HEK293 (cell line): Measurements from ENCODE around the gene GAMT.

Experiments
- CTCF ChIA-PET: fragments of 350-600 bp; formaldehyde crosslinking; extraction: SDS; loops from one replicate; lab custom pipeline; 2021; ENCODE audit warnings: antibody characterized with exemption; lab: Yijun Ruan, JAX
- POLR2A ChIA-PET: fragments of 300-600 bp; formaldehyde crosslinking; extraction: SDS; loops from one replicate; lab custom pipeline; 2020; ENCODE audit warnings: antibody characterized with exemption, inconsistent platforms; lab: Yijun Ruan, JAX
- H3K27ac ChIP-seq: fragments of 200-500 bp; sonication (Bioruptor generic); 2 replicates; pipeline ENCODE4 v1.5.1; 2014; ENCODE audit warnings: low read depth, low read length, control low read depth, inconsistent platforms; ENCODE audit errors: extremely low read depth
- H3K36me3 ChIP-seq, 2 experiments: fragments of 200-500 bp in 1 of 2; sonication (Bioruptor generic) in 1 of 2; 1 replicate in 1 of 2; 2 replicates in 1 of 2; pipeline ENCODE4 v1.5.1; 2014 to 2017; ENCODE audit warnings: inconsistent platforms in 2 of 2, low read length in 2 of 2; ENCODE audit not compliant: control insufficient read depth in 2 of 2, insufficient read depth in 1 of 2
- H3K4me1 ChIP-seq: fragments of 200-500 bp; sonication (Bioruptor generic); 2 replicates; pipeline ENCODE4 v1.5.1; 2014; ENCODE audit warnings: mild to moderate bottlenecking, low read length, inconsistent platforms; ENCODE audit not compliant: control insufficient read depth, insufficient read depth
- H3K4me3 ChIP-seq: 2 replicates; pipeline ENCODE4 v1.5.1; 2011; ENCODE audit warnings: low read depth, mild to moderate bottlenecking, control low read depth, low read length, moderate library complexity
- H3K9me3 ChIP-seq: fragments of 200-500 bp; sonication (Bioruptor generic); 2 replicates; pipeline ENCODE4 v1.5.1; 2014; ENCODE audit warnings: low read depth, low read length, inconsistent platforms; ENCODE audit not compliant: control insufficient read depth, insufficient read depth
- BCL6B ChIP-seq: fragments of 450-650 bp; formaldehyde crosslinking; IDR thresholded peaks from 2 replicates; pipeline ENCODE4 v1.5.1; 2017; ENCODE audit warnings: missing biosample characterization, missing genetic modification characterization
- EGR2 ChIP-seq: fragments of 450-650 bp; formaldehyde crosslinking; IDR thresholded peaks from 2 replicates; pipeline ENCODE4 v1.5.1; 2016; ENCODE audit warnings: low read depth, missing biosample characterization, missing genetic modification characterization
- FEZF1 ChIP-seq: fragments of 450-650 bp; formaldehyde crosslinking; IDR thresholded peaks from 2 replicates; pipeline ENCODE4 v1.5.1; 2016; ENCODE audit warnings: missing biosample characterization, missing genetic modification characterization
- GLI2 ChIP-seq: fragments of 450-650 bp; formaldehyde crosslinking; IDR thresholded peaks from 2 replicates; pipeline ENCODE4; 2017; ENCODE audit warnings: missing biosample characterization, missing genetic modification characterization, low read depth, borderline replicate concordance
- INSM2 ChIP-seq: fragments of 450-650 bp; formaldehyde crosslinking; IDR thresholded peaks from 2 replicates; pipeline ENCODE4 v1.5.1; 2016; ENCODE audit warnings: missing biosample characterization, missing genetic modification characterization
- KLF16 ChIP-seq: fragments of 450-650 bp; formaldehyde crosslinking; IDR thresholded peaks from 2 replicates; pipeline ENCODE4 v1.5.1; 2017; ENCODE audit warnings: missing biosample characterization, missing genetic modification characterization
- KLF9 ChIP-seq: fragments of 450-650 bp; formaldehyde crosslinking; IDR thresholded peaks from 2 replicates; pipeline ENCODE4 v1.5.1; 2016; ENCODE audit warnings: missing biosample characterization, missing genetic modification characterization, low read depth
- OSR2 ChIP-seq: fragments of 450-650 bp; formaldehyde crosslinking; IDR thresholded peaks from 2 replicates; pipeline ENCODE4 v1.5.1; 2016; ENCODE audit warnings: missing biosample characterization, missing genetic modification characterization
- SP3 ChIP-seq: fragments of 450-650 bp; formaldehyde crosslinking; IDR thresholded peaks from 2 replicates; pipeline ENCODE4 v1.5.1; 2016; ENCODE audit warnings: missing biosample characterization, missing genetic modification characterization
- ZBTB49 ChIP-seq: fragments of 450-650 bp; formaldehyde crosslinking; IDR thresholded peaks from 2 replicates; pipeline ENCODE4 v1.5.1; 2016; ENCODE audit warnings: missing biosample characterization, missing genetic modification characterization, low read depth
- ZFP37 ChIP-seq: fragments of 450-650 bp; formaldehyde crosslinking; IDR thresholded peaks from 2 replicates; pipeline ENCODE4 v1.5.1; 2016; ENCODE audit warnings: missing biosample characterization, missing genetic modification characterization
- ZFP41 ChIP-seq: fragments of 450-650 bp; formaldehyde crosslinking; IDR thresholded peaks from 2 replicates; pipeline ENCODE4 v1.5.1; 2016; ENCODE audit warnings: missing biosample characterization, missing genetic modification characterization, borderline replicate concordance
- ZNF114 ChIP-seq: fragments of 450-650 bp; formaldehyde crosslinking; IDR thresholded peaks from 2 replicates; pipeline ENCODE4 v1.5.0; 2017; ENCODE audit warnings: missing biosample characterization, missing genetic modification characterization
- ZNF132 ChIP-seq: fragments of 450-650 bp; formaldehyde crosslinking; IDR thresholded peaks from 2 replicates; pipeline ENCODE4 v1.5.1; 2017; ENCODE audit warnings: missing biosample characterization, missing genetic modification characterization, borderline replicate concordance
- ZNF133 ChIP-seq: fragments of 450-650 bp; formaldehyde crosslinking; IDR thresholded peaks from 2 replicates; pipeline ENCODE4 v1.5.1; 2016; ENCODE audit warnings: missing biosample characterization, missing genetic modification characterization
- ZNF138 ChIP-seq: fragments of 450-650 bp; formaldehyde crosslinking; IDR thresholded peaks from 2 replicates; pipeline ENCODE4 v1.5.1; 2016; ENCODE audit warnings: missing biosample characterization, missing genetic modification characterization, borderline replicate concordance
- ZNF2 ChIP-seq: fragments of 450-650 bp; formaldehyde crosslinking; IDR thresholded peaks from 2 replicates; pipeline ENCODE4 v1.5.1; 2016; ENCODE audit warnings: missing biosample characterization, missing genetic modification characterization
- ZNF335 ChIP-seq: fragments of 450-650 bp; formaldehyde crosslinking; conservative IDR thresholded peaks from 2 replicates; pipeline ENCODE4 v1.5.1; 2016; ENCODE audit warnings: missing biosample characterization, missing genetic modification characterization
- ZNF433 ChIP-seq: fragments of 450-650 bp; formaldehyde crosslinking; IDR thresholded peaks from 2 replicates; pipeline ENCODE4 v1.5.1; 2016; ENCODE audit warnings: missing biosample characterization, missing genetic modification characterization, low read depth
- ZNF571 ChIP-seq: fragments of 450-650 bp; formaldehyde crosslinking; IDR thresholded peaks from 2 replicates; pipeline ENCODE4 v1.5.0; 2017; ENCODE audit warnings: missing biosample characterization, missing genetic modification characterization
- ZNF585B ChIP-seq: fragments of 450-650 bp; formaldehyde crosslinking; IDR thresholded peaks from 2 replicates; pipeline ENCODE4 v1.5.1; 2016; ENCODE audit warnings: missing biosample characterization, missing genetic modification characterization
- ZNF639 ChIP-seq: fragments of 450-650 bp; formaldehyde crosslinking; IDR thresholded peaks from 2 replicates; pipeline ENCODE4 v1.5.1; 2016; ENCODE audit warnings: missing biosample characterization, missing genetic modification characterization
- ZNF776 ChIP-seq: fragments of 450-650 bp; formaldehyde crosslinking; IDR thresholded peaks from 2 replicates; pipeline ENCODE4 v1.5.0; 2017; ENCODE audit warnings: missing biosample characterization, missing genetic modification characterization, borderline replicate concordance
- ZNF777 ChIP-seq: fragments of 450-650 bp; formaldehyde crosslinking; IDR thresholded peaks from 2 replicates; pipeline ENCODE4 v1.5.1; 2017; ENCODE audit warnings: missing biosample characterization, missing genetic modification characterization, borderline replicate concordance
- TF ChIP-seq, protein P1 (sequence below): fragments of 450-650 bp; formaldehyde crosslinking; IDR thresholded peaks from 2 replicates; pipeline ENCODE4 v1.5.1; 2016; ENCODE audit warnings: missing biosample characterization, missing genetic modification characterization
- TF ChIP-seq, protein P2 (sequence below): fragments of 450-650 bp; formaldehyde crosslinking; IDR thresholded peaks from 2 replicates; pipeline ENCODE4 v1.5.1; 2017; ENCODE audit warnings: missing biosample characterization, missing genetic modification characterization

Gene GAMT

DNA sequence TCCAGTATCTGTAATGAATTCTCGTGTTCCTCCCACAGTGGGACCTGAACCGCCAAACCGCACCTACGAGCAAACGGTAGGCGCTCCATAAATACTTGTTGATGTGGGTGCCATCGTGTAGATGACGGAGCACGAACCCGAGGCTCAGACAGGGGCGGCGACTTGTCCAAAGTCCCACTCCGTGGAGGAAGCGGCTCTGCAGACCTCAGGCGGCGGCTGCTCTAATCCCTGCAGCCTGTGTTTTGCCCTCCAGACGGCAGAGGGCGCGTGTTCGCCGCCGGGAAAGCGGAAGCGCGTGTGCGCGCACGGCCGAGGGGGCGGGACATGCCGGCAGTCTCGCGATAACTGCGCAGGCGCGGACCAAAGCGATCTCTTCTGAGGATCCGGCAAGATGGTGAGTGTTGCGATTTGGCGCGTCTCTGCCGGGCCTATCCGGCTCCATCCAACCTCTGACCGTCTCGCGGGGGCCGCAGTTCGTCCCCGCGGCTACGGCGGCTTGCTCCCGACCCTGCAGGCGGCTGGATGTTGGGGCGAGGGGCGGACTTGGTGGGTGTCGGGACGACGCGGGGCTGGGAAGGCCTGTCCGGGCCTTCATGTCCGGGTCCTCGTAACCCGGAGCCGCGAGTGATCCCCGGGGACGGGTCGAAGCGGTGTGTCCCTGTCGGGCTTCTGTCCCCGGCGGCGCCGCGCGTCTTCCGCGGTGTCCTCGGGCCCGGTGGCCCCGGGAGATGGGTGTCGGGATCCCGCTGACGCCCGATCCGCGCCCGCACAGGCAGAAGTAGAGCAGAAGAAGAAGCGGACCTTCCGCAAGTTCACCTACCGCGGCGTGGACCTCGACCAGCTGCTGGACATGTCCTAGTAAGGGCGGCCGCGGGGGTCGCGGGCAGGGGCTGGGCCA lies 36.9 kb upstream of the GAMT start, which contains the start of gene RPS15:
Gene RPS15, plus strand, starts transcription at position 362 of the 898 bp plus-strand sequence. Its CDS starts 30 bp downstream, at position 392.
- H3K9me3 ChIP-seq: no peaks in the 10 kb centered on the region
- H3K27ac ChIP-seq: peak within 1 kb of the TSS; percentile 100
- ChIA-PET CTCF (interaction anchor here (1.0 to 1.3 kb wide), 2 partner anchors 13 to 180 kb away, joined by 3 to 4 read pairs; no protein-coding TSS in a partner anchor), POLR2A (interaction anchor here (0.6 to 1.8 kb wide), 3 partner anchors 26 to 169 kb away, joined by 3 to 7 read pairs (median 3); partner anchors contain the start of gene CIRBP)
- peak within 1 kb of the TSS; percentile 92 for H3K4me3 ChIP-seq
- peaks cover 14% of the 10 kb centered on the region for H3K4me1 ChIP-seq
- H3K36me3 ChIP-seq: peaks cover 15 to 60% of the 10 kb centered on the region in 2 experiments; a peak in 2 of 3 replicates
- TF ChIP-seq KLF16 (tag by site-specific recombination) (peak; percentile 97), ZNF585B (no peak), BCL6B (tag by site-specific recombination) (no peak), ZNF777 (no peak; the same call in 1 of the 2 replicates), ZBTB49 (tag by site-specific recombination) (no peak), ZFP41 (tag by site-specific recombination) (peak; percentile 70; the same call in 1 of the 2 replicates), ZNF433 (tag by site-specific recombination) (no peak), ZNF571 (tag by site-specific recombination) (no peak), ZNF133 (tag by site-specific recombination) (no peak), FEZF1 (no peak), ZNF138 (tag by site-specific recombination) (0 out of 2 replicates have a peak, but pooled peaks have one; percentile 24), ZNF776 (no peak), ZNF2 (peak; percentile 97), ZNF132 (tag by site-specific recombination) (no peak), ZNF639 (tag by site-specific recombination) (peak; percentile 94), GLI2 (tag by site-specific recombination) (no peak), EGR2 (peak; percentile 88), INSM2 (tag by site-specific recombination) (peak; percentile 88), ZNF335 (tag by site-specific recombination) (peak; percentile 44), ZFP37 (tag by site-specific recombination) (peak; percentile 94; the same call in 1 of the 2 replicates), KLF9 (tag by site-specific recombination) (peak; percentile 90), SP3 (tag by site-specific recombination) (peak; percentile 96), ZNF114 (tag by site-specific recombination) (no peak), OSR2 (no peak)
- TF ChIP-seq, protein P1, sequence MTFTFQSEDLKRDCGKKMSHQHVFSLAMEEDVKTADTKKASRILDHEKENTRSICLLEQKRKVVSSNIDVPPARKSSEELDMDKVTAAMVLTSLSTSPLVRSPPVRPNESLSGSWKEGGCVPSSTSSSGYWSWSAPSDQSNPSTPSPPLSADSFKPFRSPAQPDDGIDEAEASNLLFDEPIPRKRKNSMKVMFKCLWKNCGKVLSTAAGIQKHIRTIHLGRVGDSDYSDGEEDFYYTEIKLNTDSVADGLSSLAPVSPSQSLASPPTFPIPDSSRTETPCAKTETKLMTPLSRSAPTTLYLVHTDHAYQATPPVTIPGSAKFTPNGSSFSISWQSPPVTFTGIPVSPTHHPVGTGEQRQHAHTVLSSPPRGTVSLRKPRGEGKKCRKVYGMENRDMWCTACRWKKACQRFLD (tag by site-specific recombination): no peak
- TF ChIP-seq, protein P2, sequence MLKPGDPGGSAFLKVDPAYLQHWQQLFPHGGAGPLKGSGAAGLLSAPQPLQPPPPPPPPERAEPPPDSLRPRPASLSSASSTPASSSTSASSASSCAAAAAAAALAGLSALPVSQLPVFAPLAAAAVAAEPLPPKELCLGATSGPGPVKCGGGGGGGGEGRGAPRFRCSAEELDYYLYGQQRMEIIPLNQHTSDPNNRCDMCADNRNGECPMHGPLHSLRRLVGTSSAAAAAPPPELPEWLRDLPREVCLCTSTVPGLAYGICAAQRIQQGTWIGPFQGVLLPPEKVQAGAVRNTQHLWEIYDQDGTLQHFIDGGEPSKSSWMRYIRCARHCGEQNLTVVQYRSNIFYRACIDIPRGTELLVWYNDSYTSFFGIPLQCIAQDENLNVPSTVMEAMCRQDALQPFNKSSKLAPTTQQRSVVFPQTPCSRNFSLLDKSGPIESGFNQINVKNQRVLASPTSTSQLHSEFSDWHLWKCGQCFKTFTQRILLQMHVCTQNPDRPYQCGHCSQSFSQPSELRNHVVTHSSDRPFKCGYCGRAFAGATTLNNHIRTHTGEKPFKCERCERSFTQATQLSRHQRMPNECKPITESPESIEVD (tag by site-specific recombination): no peak; the same call in 1 of the 2 replicates
